PC-3 (cell line): ENCODE data around the gene SRGAP3. TPM values are rescaled to one million over a fixed set of nuclear protein-coding genes. Genes with fewer than 3 reads are reported as not detected.

Experiments used
- ATAC-seq: fragments of 200-7000 bp; cut with Tn5 transposase; 2 replicates; pipeline ENCODE4 v1.9.1; 2020; ENCODE audit warnings: mild to moderate bottlenecking, moderate library complexity
- BruUV-seq: library from RNA; stranded (reverse); fragments of 400-500 nt; replicated peaks from 2 replicates; lab custom pipeline; 2021; lab: Mats Ljungman, UMichigan
- CTCF ChIA-PET: fragments of 300-600 bp; sonication (Branson Sonifier 250); formaldehyde crosslinking; loops from one replicate; lab custom pipeline; 2022; ENCODE audit warnings: antibody characterized with exemption; lab: Charles Lee
- POLR2A ChIA-PET: fragments of 300-600 bp; sonication (Branson Sonifier 250); formaldehyde crosslinking; loops from one replicate; lab custom pipeline; 2022; ENCODE audit warnings: antibody characterized with exemption; ENCODE audit not compliant: unreplicated experiment; lab: Charles Lee
- DNase-seq: peaks from one replicate; pipeline ENCODE4 v3.0.0-alpha.2; 2015
- H2AFZ ChIP-seq: fragments of 300-600 bp; sonication (generic); 2 replicates; pipeline ENCODE4 v1.6.0; 2016; ENCODE audit warnings: antibody characterized with exemption, low read length
- H3F3A ChIP-seq: fragments of 300-600 bp; sonication (generic); one replicate; pipeline ENCODE4 v1.6.0; 2017; ENCODE audit warnings: antibody characterized with exemption, low read length, control low read depth, mild to moderate bottlenecking; ENCODE audit not compliant: unreplicated experiment
- H3K27ac ChIP-seq: fragments of 300-600 bp; sonication (generic); 2 replicates; pipeline ENCODE4 v1.5.1; 2016; ENCODE audit warnings: mild to moderate bottlenecking, low read length
- H3K27me3 ChIP-seq: fragments of 300-600 bp; sonication (generic); 2 replicates; pipeline ENCODE4 v1.6.1; 2016; ENCODE audit warnings: low read length, mixed read lengths
- H3K36me3 ChIP-seq: fragments of 300-600 bp; sonication (generic); 2 replicates; pipeline ENCODE4 v1.6.1; 2016; ENCODE audit warnings: low read depth, mixed run types, low read length, mixed read lengths
- H3K4me1 ChIP-seq: fragments of 300-600 bp; sonication (generic); 2 replicates; pipeline ENCODE4 v1.5.1; 2016; ENCODE audit warnings: low read length; ENCODE audit not compliant: insufficient read depth
- H3K4me2 ChIP-seq: fragments of 300-600 bp; sonication (generic); 2 replicates; pipeline ENCODE4 v1.6.0; 2016; ENCODE audit warnings: low read length
- H3K4me3 ChIP-seq: fragments of 300-600 bp; sonication (generic); 2 replicates; pipeline ENCODE4 v1.5.1; 2016; ENCODE audit warnings: mild to moderate bottlenecking, low read length, mixed read lengths
- H3K79me2 ChIP-seq: fragments of 300-600 bp; sonication (generic); 2 replicates; pipeline ENCODE4 v1.6.1; 2017; ENCODE audit warnings: low read length, mixed read lengths
- H3K9ac ChIP-seq: fragments of 300-600 bp; sonication (generic); 2 replicates; pipeline ENCODE4 v1.6.0; 2016; ENCODE audit warnings: mild to moderate bottlenecking, low read length
- H3K9me2 ChIP-seq: fragments of 300-600 bp; sonication (generic); replicated peaks from 2 replicates; pipeline ENCODE4 v1.6.1; 2016; ENCODE audit warnings: mixed run types, low read length, mixed read lengths
- H3K9me3 ChIP-seq: fragments of 300-600 bp; sonication (generic); 2 replicates; pipeline ENCODE4 v1.6.1; 2016; ENCODE audit warnings: low read length, mixed read lengths
- H4K20me1 ChIP-seq: fragments of 300-600 bp; sonication (generic); 2 replicates; pipeline ENCODE4 v1.6.1; 2016; ENCODE audit warnings: low read length, mixed read lengths
- EZH2 ChIP-seq: fragments of 300-600 bp; sonication (generic); IDR thresholded peaks from one replicate; pipeline ENCODE4 v1.6.1; 2017; ENCODE audit warnings: antibody characterized with exemption, mild to moderate bottlenecking, low read length; ENCODE audit not compliant: unreplicated experiment
- EZH2phosphoT487 ChIP-seq: fragments of 300-600 bp; sonication (generic); IDR thresholded peaks from 2 replicates; pipeline ENCODE4 v1.6.1; 2018; ENCODE audit warnings: mild to moderate bottlenecking, antibody characterized with exemption, low read length, borderline replicate concordance
- intact Hi-C: fragments of 100-400 bp; cut with micrococcal nuclease; formaldehyde crosslinking; loops from 2 replicates; pipeline ENCODE4 v1.9.0; 2023
- total RNA-seq: library from RNA; depleted of rRNA; stranded (reverse); fragments of >200 nt; gene quantifications from 2 replicates; pipeline ENCODE4 v1.2.3, GENCODE V29; 2014
- TF ChIP-seq, protein P1 (sequence below): fragments of 300-600 bp; sonication (generic); conservative IDR thresholded peaks from 2 replicates; pipeline ENCODE4 v1.5.1; 2017; ENCODE audit warnings: antibody characterized with exemption, low read depth, mild to moderate bottlenecking, low read length

Gene SRGAP3
- total RNA-seq, 1 experiment from 2014 or later = 7.5 TPM

DNA sequence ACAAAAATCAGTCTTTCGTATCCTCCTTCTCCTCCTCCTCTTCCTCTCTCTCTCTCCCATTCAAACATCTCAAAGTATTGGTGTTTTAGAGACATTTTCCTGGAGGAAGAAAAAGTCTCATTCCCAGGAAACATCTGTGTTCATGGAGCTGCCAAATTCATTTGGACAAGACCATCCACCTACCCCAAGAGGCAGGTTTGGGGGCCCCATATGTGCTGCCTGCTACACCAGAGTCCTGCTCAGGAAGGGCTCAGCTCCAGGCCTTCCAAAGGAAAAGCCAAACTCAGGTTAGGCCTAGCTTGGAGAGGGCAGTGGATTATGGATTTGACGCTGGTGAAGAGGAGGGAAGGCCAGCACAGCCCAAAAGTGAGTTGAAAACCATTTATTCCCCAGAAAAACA is 131.2 kb downstream of the SRGAP3 start:
- Histone ChIP-seq H3K4me2 (no peak overlapping the region), H4K20me1 (no peaks in the 10 kb centered on the region), H3K79me2 (no peaks in the 10 kb centered on the region), H2AFZ (no peak overlapping the region), H3K36me3 (no peaks in the 10 kb centered on the region), H3K9ac (no peak overlapping the region), H3K9me3 (no peaks in the 10 kb centered on the region), H3K27me3 (no peaks in the 10 kb centered on the region), H3K27ac (no peak overlapping the region), H3K4me3 (no peak overlapping the region), H3K4me1 (peaks cover 5% of the 10 kb centered on the region; the same call in 1 of the 2 replicates), H3K9me2 (no peaks in the 10 kb centered on the region), H3F3A (no peaks in the 10 kb centered on the region)
- ChIA-PET POLR2A (no interaction called here), CTCF (no interaction called here)
- BruUV-seq = no TSS peak
- TF ChIP-seq, protein P1, sequence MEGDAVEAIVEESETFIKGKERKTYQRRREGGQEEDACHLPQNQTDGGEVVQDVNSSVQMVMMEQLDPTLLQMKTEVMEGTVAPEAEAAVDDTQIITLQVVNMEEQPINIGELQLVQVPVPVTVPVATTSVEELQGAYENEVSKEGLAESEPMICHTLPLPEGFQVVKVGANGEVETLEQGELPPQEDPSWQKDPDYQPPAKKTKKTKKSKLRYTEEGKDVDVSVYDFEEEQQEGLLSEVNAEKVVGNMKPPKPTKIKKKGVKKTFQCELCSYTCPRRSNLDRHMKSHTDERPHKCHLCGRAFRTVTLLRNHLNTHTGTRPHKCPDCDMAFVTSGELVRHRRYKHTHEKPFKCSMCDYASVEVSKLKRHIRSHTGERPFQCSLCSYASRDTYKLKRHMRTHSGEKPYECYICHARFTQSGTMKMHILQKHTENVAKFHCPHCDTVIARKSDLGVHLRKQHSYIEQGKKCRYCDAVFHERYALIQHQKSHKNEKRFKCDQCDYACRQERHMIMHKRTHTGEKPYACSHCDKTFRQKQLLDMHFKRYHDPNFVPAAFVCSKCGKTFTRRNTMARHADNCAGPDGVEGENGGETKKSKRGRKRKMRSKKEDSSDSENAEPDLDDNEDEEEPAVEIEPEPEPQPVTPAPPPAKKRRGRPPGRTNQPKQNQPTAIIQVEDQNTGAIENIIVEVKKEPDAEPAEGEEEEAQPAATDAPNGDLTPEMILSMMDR = no peak
- no peak for TF ChIP-seq EZH2
- TF ChIP-seq EZH2phosphoT487 = no peak
- ATAC-seq (no peak), DNase-seq (no peak)
- intact Hi-C loops = no loop called here

DNA sequence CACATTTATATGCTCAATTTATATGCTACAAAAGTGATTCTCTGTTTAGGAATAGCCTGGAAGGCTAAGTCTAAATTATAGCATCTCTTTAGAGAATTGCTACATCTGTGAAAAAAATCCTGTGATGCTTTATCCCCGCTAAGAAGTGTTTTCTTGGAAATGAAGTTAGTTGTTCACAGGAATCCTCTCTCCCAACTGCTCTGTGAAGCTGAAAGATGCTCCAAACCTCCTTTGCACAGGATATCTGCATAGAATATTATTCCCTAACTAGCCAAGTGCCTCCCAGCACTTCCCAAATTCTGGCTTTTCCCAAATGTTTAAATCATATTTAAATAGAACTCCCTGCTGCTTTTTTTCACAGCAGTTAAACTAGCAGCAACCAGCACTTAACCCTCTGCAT is 132.2 kb downstream of the SRGAP3 start:
- ATAC-seq = no peak
- BruUV-seq = no TSS peak

DNA sequence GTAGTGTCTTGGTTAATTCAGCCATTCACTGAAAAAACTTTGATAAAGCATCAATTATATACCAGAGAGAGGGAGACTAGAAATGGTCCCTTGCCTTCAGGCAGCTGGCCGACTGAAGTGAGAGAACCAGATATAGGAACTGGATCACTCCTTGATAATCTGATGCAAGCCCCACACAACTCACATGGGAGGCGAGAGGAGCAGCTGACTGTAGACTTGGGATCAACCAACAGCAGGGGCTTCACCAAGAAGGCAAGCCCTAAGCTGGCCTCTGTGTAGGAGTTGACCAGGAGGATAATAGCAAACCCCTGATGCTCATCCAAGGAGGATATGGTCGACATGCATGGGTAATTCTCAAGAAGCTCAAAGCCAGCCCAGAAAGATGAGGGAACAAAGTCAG is 133.1 kb downstream of the SRGAP3 start:
- CTCF ChIA-PET = no interaction called here
- no peak overlapping the region for H3K4me2 ChIP-seq
- no peaks in the 10 kb centered on the region for H3F3A ChIP-seq
- H3K9me3 ChIP-seq = no peaks in the 10 kb centered on the region
- H3K4me1 ChIP-seq = no peaks in the 10 kb centered on the region
- H4K20me1 ChIP-seq = no peaks in the 10 kb centered on the region
- H3K27me3 ChIP-seq = no peaks in the 10 kb centered on the region
- no peak overlapping the region for H3K4me3 ChIP-seq
- no peaks in the 10 kb centered on the region for H3K36me3 ChIP-seq
- no peaks in the 10 kb centered on the region for H3K9me2 ChIP-seq
- intact Hi-C loops = no loop called here
- no TSS peak for BruUV-seq
- TF ChIP-seq EZH2 (no peak), EZH2phosphoT487 (no peak)
- TF ChIP-seq, protein P1 = no peak
- no peak overlapping the region for H3K27ac ChIP-seq
- ATAC-seq = no peak
- H3K9ac ChIP-seq = no peak overlapping the region
- DNase-seq = no peak
- POLR2A ChIA-PET = no interaction called here
- H3K79me2 ChIP-seq = no peaks in the 10 kb centered on the region
- no peak overlapping the region for H2AFZ ChIP-seq

More for the DNA sequence above, 132.2 kb downstream of the SRGAP3 start:
- H4K20me1 ChIP-seq = no peaks in the 10 kb centered on the region
- H3K79me2 ChIP-seq = no peaks in the 10 kb centered on the region
- intact Hi-C loops = no loop called here
- H3F3A ChIP-seq = no peaks in the 10 kb centered on the region
- no peak overlapping the region for H2AFZ ChIP-seq
- TF ChIP-seq EZH2phosphoT487 (no peak), EZH2 (no peak)
- TF ChIP-seq, protein P1 = no peak
- no peak overlapping the region for H3K4me2 ChIP-seq
- no peaks in the 10 kb centered on the region for H3K36me3 ChIP-seq
- POLR2A ChIA-PET = no interaction called here
- no peaks in the 10 kb centered on the region for H3K27me3 ChIP-seq
- H3K4me3 ChIP-seq = no peak overlapping the region
- H3K9me2 ChIP-seq = no peaks in the 10 kb centered on the region
- no peaks in the 10 kb centered on the region for H3K4me1 ChIP-seq
- no peak overlapping the region for H3K27ac ChIP-seq
- CTCF ChIA-PET = no interaction called here
- DNase-seq = no peak
- H3K9me3 ChIP-seq = no peaks in the 10 kb centered on the region
- no peak overlapping the region for H3K9ac ChIP-seq
